GM12878 (cell line): Measurements from ENCODE around the gene KDM3B. TPM values are rescaled to one million over a fixed set of nuclear protein-coding genes. Genes with fewer than 3 reads are reported as not detected.

ENCODE experiments used
- ATAC-seq: fragments of 200-7000 bp; cut with Tn5 transposase; 3 replicates; pipeline ENCODE4 v1.9.1; 2020; ENCODE audit warnings: mild to moderate bottlenecking, moderate library complexity
- BruUV-seq: library from RNA; stranded (reverse); fragments of 400-500 nt; replicated peaks from 2 replicates; lab custom pipeline; 2021; lab: Mats Ljungman, UMichigan
- CTCF ChIA-PET: fragments of 300-600 bp; sonication (Branson Sonifier 250); formaldehyde crosslinking; extraction: SDS; loops from one replicate; lab custom pipeline; 2021; ENCODE audit warnings: inconsistent platforms; lab: Yijun Ruan, JAX
- POLR2A ChIA-PET: fragments of 350-600 bp; formaldehyde crosslinking; extraction: SDS; loops from one replicate; lab custom pipeline; 2021; ENCODE audit warnings: inconsistent platforms; lab: Charles Lee
- RAD21 ChIA-PET: fragments of 300-600 bp; sonication (Branson Sonifier 250); formaldehyde crosslinking; loops from one replicate; lab custom pipeline; 2023; ENCODE audit warnings: antibody characterized with exemption; ENCODE audit not compliant: unreplicated experiment; lab: Charles Lee
- SMC1A ChIA-PET: fragments of 300-600 bp; sonication (Branson Sonifier 250); formaldehyde crosslinking; loops from one replicate; lab custom pipeline; 2023; ENCODE audit not compliant: unreplicated experiment, uncharacterized antibody; lab: Charles Lee
- DNase-seq: peaks from one replicate; pipeline ENCODE4 v3.0.0-alpha.2; 2011; ENCODE audit warnings: low read depth, low spot score
- FAIRE-seq: peaks from 3 replicates; lab custom pipeline; 2011; peaks lifted over from hg19 to GRCh38; lab: Jason Lieb, UNC
- H2AFZ ChIP-seq: 2 replicates; pipeline ENCODE4 v1.6.0; 2011; ENCODE audit warnings: low read depth, low read length, control low read depth; ENCODE audit not compliant: control insufficient read depth
- H3K27ac ChIP-seq: 2 replicates; pipeline ENCODE4 v1.5.1; 2011; ENCODE audit warnings: control low read depth; ENCODE audit not compliant: control insufficient read depth, insufficient read depth
- H3K27me3 ChIP-seq, 2 experiments: replicated peaks in 1 of 2; 2 replicates each; pipeline versions ENCODE4 v1.6.0 to v1.6.1; 2011; ENCODE audit warnings: low read length in 1 of 2; ENCODE audit not compliant: control insufficient read depth in 2 of 2, insufficient read depth in 2 of 2
- H3K36me3 ChIP-seq, 2 experiments: 2 replicates each; pipeline ENCODE4 v1.5.1; 2011; ENCODE audit warnings: low read length in 1 of 2; ENCODE audit not compliant: control insufficient read depth in 2 of 2, insufficient read depth in 2 of 2
- H3K4me1 ChIP-seq: 2 replicates; pipeline ENCODE4 v1.6.1; 2011; ENCODE audit warnings: mild to moderate bottlenecking, low read length, moderate library complexity, mixed read lengths; ENCODE audit not compliant: control insufficient read depth, insufficient read depth
- H3K4me2 ChIP-seq: 2 replicates; pipeline ENCODE4 v1.6.0; 2011; ENCODE audit warnings: control low read depth; ENCODE audit not compliant: control insufficient read depth, insufficient read depth
- H3K4me3 ChIP-seq: fragments of 200-600 bp; sonication (generic); 2 replicates; pipeline ENCODE4 v1.5.1; 2016
- H3K79me2 ChIP-seq: 2 replicates; pipeline ENCODE4 v1.6.0; 2011; ENCODE audit warnings: low read length; ENCODE audit not compliant: control insufficient read depth, insufficient read depth
- H3K9ac ChIP-seq: 2 replicates; pipeline ENCODE4 v1.8.0; 2011; ENCODE audit warnings: low read length, control low read depth, mixed read lengths; ENCODE audit not compliant: control insufficient read depth, insufficient read depth
- H3K9me3 ChIP-seq: replicated peaks from 3 replicates; pipeline ENCODE4 v1.5.1; 2011; ENCODE audit warnings: mild to moderate bottlenecking, low read length; ENCODE audit not compliant: control insufficient read depth, insufficient read depth
- H4K20me1 ChIP-seq: 2 replicates; pipeline ENCODE4 v1.6.0; 2011; ENCODE audit not compliant: control insufficient read depth, insufficient read depth
- CHD4 ChIP-seq: fragments of 200-600 bp; sonication (generic); IDR thresholded peaks from 2 replicates; pipeline ENCODE4 v1.6.1; 2016; ENCODE audit warnings: mild to moderate bottlenecking
- FOXM1 ChIP-seq: IDR thresholded peaks from 2 replicates; pipeline ENCODE4 v1.6.1; 2012; ENCODE audit warnings: low read depth, mild to moderate bottlenecking, inconsistent platforms, low read length, moderate library complexity
- LARP7 ChIP-seq: fragments of 450-650 bp; IDR thresholded peaks from 2 replicates; pipeline ENCODE4 v1.6.1; 2017; ENCODE audit warnings: mild to moderate bottlenecking
- TCF12 ChIP-seq: IDR thresholded peaks from 2 replicates; pipeline ENCODE4 v1.6.1; 2011; ENCODE audit warnings: low read depth, mild to moderate bottlenecking, low read length
- WGBS: methylation state at CpG from one replicate; pipeline ENCODE4 v1.1.6; 2016; ENCODE audit warnings: low lambda C conversion rate; ENCODE audit not compliant: insufficient replicate concordance, insufficient coverage; ENCODE audit errors: missing lambda C conversion rate; 5-methylcytosine and 5-hydroxymethylcytosine counted together
- in situ Hi-C: fragments of 300-500 bp; cut with MboI; formaldehyde crosslinking; loops from 9 replicates; pipeline ENCODE4 v1.14.3; 2018; ENCODE audit warnings: mixed read lengths
- intact Hi-C: fragments of 100-400 bp; cut with micrococcal nuclease; formaldehyde crosslinking; loops from one replicate; pipeline ENCODE4 v1.14.2; 2022; ENCODE audit not compliant: unreplicated experiment
- polyA plus RNA-seq, 11 experiments: library from polyadenylated mRNA; depleted of rRNA in 4 of 11; unstranded in 6 of 11; stranded (reverse) in 5 of 11; fragments of >200 nt; fragmentation: Nextera tagmentation in 4 of 11; fragmentation: Illumina TruSeq in 1 of 11; extraction: Ambion mirVana in 4 of 11; extraction: Trizol in 1 of 11; gene quantifications; 1 replicate in 1 of 11; 2 replicates in 10 of 11; pipeline versions ENCODE4 v1.2.1 to v1.2.3, GENCODE V29; 2011 to 2016; ENCODE audit warnings: inconsistent platforms in 2 of 11, missing spikeins in 2 of 11, low read depth in 1 of 11
- total RNA-seq, 4 experiments: library from RNA; depleted of rRNA in 3 of 4; stranded (reverse); fragments of >200 nt in 3 of 4; fragmentation: Illumina TruSeq in 1 of 4; extraction: Trizol in 1 of 4; gene quantifications; 2 replicates each; pipeline versions ENCODE4 v1.2.1 to v1.2.3, GENCODE V29; 2013 to 2021
- TF ChIP-seq, protein P1 (sequence below): fragments of 450-650 bp; IDR thresholded peaks from 2 replicates; pipeline ENCODE4 v1.6.1; 2017; ENCODE audit warnings: borderline replicate concordance
- TF ChIP-seq, protein P2 (sequence below): fragments of 450-650 bp; IDR thresholded peaks from 2 replicates; pipeline ENCODE4 v1.6.1; 2017; ENCODE audit warnings: low read depth, mild to moderate bottlenecking, moderate library complexity

Gene KDM3B
- total and polyA plus RNA-seq, 10 of the 15 experiments (the other 5 are each of a cell fraction or from before 2014, with no cell fraction given) = 8.5 to 45.7 (median 29.0) TPM

DNA sequence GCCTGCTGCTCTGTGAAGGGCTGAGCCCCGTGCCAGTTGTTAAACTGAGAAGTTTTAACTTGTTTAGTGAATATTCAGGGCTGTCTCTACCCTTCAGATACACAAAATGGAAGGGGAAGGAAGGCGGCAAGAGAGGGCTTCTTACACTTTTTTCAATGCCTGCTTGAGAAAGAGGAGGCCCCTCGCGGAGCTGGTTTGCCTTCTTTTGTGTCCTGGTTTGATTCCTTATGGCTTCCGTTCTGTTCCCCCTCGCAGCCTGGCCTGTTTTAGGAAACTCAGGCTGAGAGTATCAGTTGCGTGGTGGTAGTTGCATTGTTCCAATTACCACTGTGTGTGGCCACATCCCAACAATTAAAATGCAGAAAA lies 13.4 kb upstream of the KDM3B start (continued):
- TF ChIP-seq FOXM1 (no peak), CHD4 (no peak), TCF12 (no peak)

DNA sequence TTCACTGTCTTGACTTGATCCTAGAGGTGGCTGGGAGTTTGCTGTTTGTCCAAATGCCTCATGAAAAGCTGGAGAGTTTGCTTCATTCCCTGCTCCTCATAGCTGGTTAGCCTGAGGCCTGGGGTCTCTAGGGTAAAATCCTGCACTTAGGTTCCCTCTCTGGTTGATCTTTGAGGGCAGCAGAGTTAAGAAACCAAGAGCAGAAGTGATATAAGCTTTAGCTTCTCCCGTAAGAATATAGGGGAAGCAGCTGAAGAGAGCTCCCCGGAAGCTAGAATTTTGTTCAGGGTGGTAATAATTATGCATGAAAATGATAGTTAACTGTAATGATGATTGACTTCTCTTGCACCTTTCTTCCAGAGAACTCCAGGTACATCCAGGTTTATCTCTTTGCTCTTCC lies 13.0 kb upstream of the KDM3B start:
- 33% methylated on average over 2 of the region's 2 CpGs for WGBS
- no peak overlapping the region for H2AFZ ChIP-seq
- no peaks in the 10 kb centered on the region for H3K4me1 ChIP-seq
- peak overlapping the region; percentile 90 for H3K4me3 ChIP-seq
- ChIA-PET POLR2A (interaction anchor here (0.7 to 10.1 kb wide), 5 partner anchors 8 to 69 kb away, joined by 3 to 143 read pairs (median 6); partner anchors contain the start of genes CDC25C and KDM3B), RAD21 (interaction anchor here (0.6 to 1.7 kb wide), 4 partner anchors 10 to 127 kb away, joined by 3 to 17 read pairs (median 4); partner anchors contain the start of genes CDC23 and KDM3B), SMC1A (interaction anchor here (0.6 to 6.1 kb wide), 6 partner anchors 9 to 162 kb away, joined by 3 to 102 read pairs (median 4); partner anchors contain the start of gene KDM3B), CTCF (interaction anchor here (0.6 to 9.1 kb wide), 8 partner anchors 13 to 275 kb away, joined by 3 to 266 read pairs (median 3); partner anchors contain the start of gene KDM3B)
- peaks cover 35% of the 10 kb centered on the region for H3K79me2 ChIP-seq
- H3K9ac ChIP-seq = peak overlapping the region; percentile 82
- intact Hi-C loops (loop anchor here (5.0 kb wide), 2 partner anchors 162 to 203 kb away; partner anchors contain the start of genes BRD8, ETF1 and KIF20A), in situ Hi-C loops (no loop called here)
- H3K27me3 ChIP-seq = no peaks in the 10 kb centered on the region
- TF ChIP-seq, protein P1, sequence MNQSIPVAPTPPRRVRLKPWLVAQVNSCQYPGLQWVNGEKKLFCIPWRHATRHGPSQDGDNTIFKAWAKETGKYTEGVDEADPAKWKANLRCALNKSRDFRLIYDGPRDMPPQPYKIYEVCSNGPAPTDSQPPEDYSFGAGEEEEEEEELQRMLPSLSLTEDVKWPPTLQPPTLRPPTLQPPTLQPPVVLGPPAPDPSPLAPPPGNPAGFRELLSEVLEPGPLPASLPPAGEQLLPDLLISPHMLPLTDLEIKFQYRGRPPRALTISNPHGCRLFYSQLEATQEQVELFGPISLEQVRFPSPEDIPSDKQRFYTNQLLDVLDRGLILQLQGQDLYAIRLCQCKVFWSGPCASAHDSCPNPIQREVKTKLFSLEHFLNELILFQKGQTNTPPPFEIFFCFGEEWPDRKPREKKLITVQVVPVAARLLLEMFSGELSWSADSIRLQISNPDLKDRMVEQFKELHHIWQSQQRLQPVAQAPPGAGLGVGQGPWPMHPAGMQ = no peak
- no peak for TF ChIP-seq LARP7
- TF ChIP-seq, protein P2, sequence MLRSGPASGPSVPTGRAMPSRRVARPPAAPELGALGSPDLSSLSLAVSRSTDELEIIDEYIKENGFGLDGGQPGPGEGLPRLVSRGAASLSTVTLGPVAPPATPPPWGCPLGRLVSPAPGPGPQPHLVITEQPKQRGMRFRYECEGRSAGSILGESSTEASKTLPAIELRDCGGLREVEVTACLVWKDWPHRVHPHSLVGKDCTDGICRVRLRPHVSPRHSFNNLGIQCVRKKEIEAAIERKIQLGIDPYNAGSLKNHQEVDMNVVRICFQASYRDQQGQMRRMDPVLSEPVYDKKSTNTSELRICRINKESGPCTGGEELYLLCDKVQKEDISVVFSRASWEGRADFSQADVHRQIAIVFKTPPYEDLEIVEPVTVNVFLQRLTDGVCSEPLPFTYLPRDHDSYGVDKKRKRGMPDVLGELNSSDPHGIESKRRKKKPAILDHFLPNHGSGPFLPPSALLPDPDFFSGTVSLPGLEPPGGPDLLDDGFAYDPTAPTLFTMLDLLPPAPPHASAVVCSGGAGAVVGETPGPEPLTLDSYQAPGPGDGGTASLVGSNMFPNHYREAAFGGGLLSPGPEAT = 0 out of 2 replicates have a peak, but pooled peaks have one; percentile 25
- peak overlapping the region; percentile 69 for H3K4me2 ChIP-seq
- no peak for FAIRE-seq
- H3K9me3 ChIP-seq = no peaks in the 10 kb centered on the region
- no peak for ATAC-seq
- DNase-seq = no peak
- peaks cover 0 to 3% of the 10 kb centered on the region in 2 experiments; a peak in 2 of 4 replicates for H3K36me3 ChIP-seq
- H3K27ac ChIP-seq = peak overlapping the region; percentile 96
- H4K20me1 ChIP-seq = 0 out of 2 replicates have a peak, but pooled peaks cover 3% of the 10 kb centered on the region
- no TSS peak for BruUV-seq
